ENCODE data around the gene ABCF1.

DNA sequence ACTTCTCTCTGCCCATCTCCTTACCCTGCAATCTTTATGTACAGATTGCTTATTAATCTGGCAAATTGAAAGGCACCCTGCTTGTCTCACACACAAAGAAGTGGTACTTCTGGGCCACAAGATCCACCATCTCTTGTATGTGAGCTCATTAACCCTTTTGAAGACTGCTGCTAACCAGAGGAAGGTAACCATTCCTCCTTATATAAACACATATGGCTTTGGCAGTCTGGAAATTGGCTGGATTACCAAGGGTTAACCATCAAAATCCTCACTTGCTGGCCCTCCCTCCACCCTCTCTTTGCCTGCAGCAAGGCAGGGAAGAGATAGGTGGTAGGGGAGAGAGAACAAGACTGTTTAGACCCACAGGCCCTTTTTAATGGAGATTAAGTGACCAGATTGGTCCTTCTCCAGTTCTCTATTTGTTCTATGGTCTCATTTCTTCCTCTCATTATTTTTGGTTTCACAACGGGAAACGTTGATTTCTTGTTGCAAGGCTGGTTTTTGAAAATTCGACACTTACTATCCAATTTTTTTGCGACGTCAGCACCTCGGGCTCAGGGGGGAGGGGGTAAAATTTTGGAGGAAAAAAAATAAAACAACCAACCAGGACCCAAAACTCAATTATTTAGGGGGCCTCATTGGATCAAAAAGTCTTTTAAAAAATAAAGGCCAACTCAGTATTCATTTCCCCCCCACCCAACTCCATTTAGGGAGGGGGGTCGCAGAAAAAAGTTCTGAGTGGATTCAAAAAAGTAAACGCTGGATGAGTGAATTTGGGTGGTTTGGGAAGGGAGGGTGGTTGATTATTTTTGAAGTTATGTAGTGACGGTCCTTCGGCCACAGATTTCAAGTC is 44.9 kb downstream of the ABCF1 start:
- TF ChIP-seq, protein P1, sequence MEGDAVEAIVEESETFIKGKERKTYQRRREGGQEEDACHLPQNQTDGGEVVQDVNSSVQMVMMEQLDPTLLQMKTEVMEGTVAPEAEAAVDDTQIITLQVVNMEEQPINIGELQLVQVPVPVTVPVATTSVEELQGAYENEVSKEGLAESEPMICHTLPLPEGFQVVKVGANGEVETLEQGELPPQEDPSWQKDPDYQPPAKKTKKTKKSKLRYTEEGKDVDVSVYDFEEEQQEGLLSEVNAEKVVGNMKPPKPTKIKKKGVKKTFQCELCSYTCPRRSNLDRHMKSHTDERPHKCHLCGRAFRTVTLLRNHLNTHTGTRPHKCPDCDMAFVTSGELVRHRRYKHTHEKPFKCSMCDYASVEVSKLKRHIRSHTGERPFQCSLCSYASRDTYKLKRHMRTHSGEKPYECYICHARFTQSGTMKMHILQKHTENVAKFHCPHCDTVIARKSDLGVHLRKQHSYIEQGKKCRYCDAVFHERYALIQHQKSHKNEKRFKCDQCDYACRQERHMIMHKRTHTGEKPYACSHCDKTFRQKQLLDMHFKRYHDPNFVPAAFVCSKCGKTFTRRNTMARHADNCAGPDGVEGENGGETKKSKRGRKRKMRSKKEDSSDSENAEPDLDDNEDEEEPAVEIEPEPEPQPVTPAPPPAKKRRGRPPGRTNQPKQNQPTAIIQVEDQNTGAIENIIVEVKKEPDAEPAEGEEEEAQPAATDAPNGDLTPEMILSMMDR (IDR thresholded peaks at IDR 0.05; ENCODE audit: borderline replicate concordance, extremely low read depth, low read length, poor library complexity, severe bottlenecking) = no peak
- TF ChIP-seq EZH2 (IDR thresholded peaks at IDR 0.05; ENCODE audit: borderline replicate concordance, low read depth, low read length, severe bottlenecking) = no peak

Data from DND-41 (cell line).